HepG2 (cell line): ENCODE results near the gene TET3. TPM values are rescaled to one million over a fixed set of nuclear protein-coding genes. Genes with fewer than 3 reads are reported as not detected.

Experiments used
- ATAC-seq: fragments of 200-7000 bp; cut with Tn5 transposase; 3 replicates; pipeline ENCODE4 v1.9.1; 2020; ENCODE audit warnings: mild to moderate bottlenecking, moderate library complexity
- BruUV-seq: library from RNA; stranded (reverse); fragments of 400-500 nt; replicated peaks from 2 replicates; lab custom pipeline; 2021; lab: Mats Ljungman, UMichigan
- CTCF ChIA-PET: fragments of 300-600 bp; formaldehyde crosslinking; extraction: SDS; loops from one replicate; lab custom pipeline; 2021; ENCODE audit warnings: low total read pairs, inconsistent platforms, low intra/inter-chr PET ratio; lab: Yijun Ruan, JAX
- POLR2A ChIA-PET: fragments of 350-600 bp; sonication (Branson Sonifier 250); formaldehyde crosslinking; loops from one replicate; lab custom pipeline; 2020; ENCODE audit warnings: antibody characterized with exemption, inconsistent platforms; lab: Yijun Ruan, JAX
- DNase-seq: peaks from one replicate; pipeline ENCODE4 v3.0.0-alpha.2; 2015; ENCODE audit warnings: low spot score
- FAIRE-seq: peaks from 3 replicates; lab custom pipeline; 2011; peaks lifted over from hg19 to GRCh38; lab: Jason Lieb, UNC
- H2AFZ ChIP-seq: one replicate; pipeline ENCODE4 v1.6.1; 2011; ENCODE audit warnings: low read length, inconsistent platforms
- H3K27ac ChIP-seq: fragments of 300-600 bp; 3 replicates; pipeline ENCODE4 v1.8.0; 2011; ENCODE audit warnings: mixed run types, mild to moderate bottlenecking, mixed read lengths, low read length, inconsistent platforms; ENCODE audit not compliant: insufficient read depth; ENCODE audit errors: extremely low read length
- H3K27me3 ChIP-seq, 2 experiments: fragments of 200-600 bp in 1 of 2; 2 replicates in 1 of 2; 3 replicates in 1 of 2; pipeline versions ENCODE4 v1.6.0 to v1.8.0; 2011; ENCODE audit warnings: low read length in 2 of 2, mild to moderate bottlenecking in 2 of 2, moderate library complexity in 2 of 2, inconsistent platforms in 1 of 2; ENCODE audit not compliant: insufficient read depth in 2 of 2, control insufficient read depth in 1 of 2
- H3K36me3 ChIP-seq, 2 experiments: fragments of 200-600 bp in 1 of 2; replicated peaks in 1 of 2; 2 replicates in 1 of 2; 3 replicates in 1 of 2; pipeline versions ENCODE4 v1.5.1 to v1.8.0; 2011; ENCODE audit warnings: low read length in 2 of 2, inconsistent platforms in 1 of 2; ENCODE audit not compliant: insufficient read depth in 2 of 2, control insufficient read depth in 1 of 2
- H3K4me1 ChIP-seq: 2 replicates; pipeline ENCODE4 v1.5.1; 2012; ENCODE audit warnings: low read length, inconsistent platforms; ENCODE audit not compliant: insufficient read depth
- H3K4me2 ChIP-seq: 2 replicates; pipeline ENCODE4 v1.6.0; 2011; ENCODE audit warnings: low read depth, low read length, inconsistent platforms
- H3K4me3 ChIP-seq, 3 experiments: fragments of 200-600 bp in 1 of 3; sonication (generic), shearing (Covaris generic) in 1 of 3; replicated peaks in 1 of 3; 2 replicates each; pipeline ENCODE4 v1.5.1; 2011 to 2016; ENCODE audit warnings: low read length in 3 of 3, inconsistent platforms in 2 of 3, low read depth in 2 of 3, mild to moderate bottlenecking in 2 of 3, control low read depth in 1 of 3, mixed read lengths in 1 of 3; ENCODE audit not compliant: insufficient read depth in 1 of 3
- H3K79me2 ChIP-seq: one replicate; pipeline ENCODE4 v1.6.1; 2011; ENCODE audit warnings: low read length, inconsistent platforms; ENCODE audit not compliant: insufficient read depth
- H3K9ac ChIP-seq: 2 replicates; pipeline ENCODE4 v1.6.0; 2011; ENCODE audit warnings: mild to moderate bottlenecking, low read depth, low read length, inconsistent platforms; ENCODE audit not compliant: insufficient read depth
- H3K9me3 ChIP-seq: 2 replicates; pipeline ENCODE4 v1.5.1; 2012; ENCODE audit warnings: mild to moderate bottlenecking, low read length
- H4K20me1 ChIP-seq: 2 replicates; pipeline ENCODE4 v1.6.0; 2011; ENCODE audit warnings: inconsistent platforms, mild to moderate bottlenecking, low read length, moderate library complexity; ENCODE audit not compliant: insufficient read depth
- CCDC6 ChIP-seq: sonication (generic); formaldehyde crosslinking; IDR thresholded peaks from 2 replicates; pipeline ENCODE4 v1.8.1; 2022; ENCODE audit warnings: mild to moderate bottlenecking, missing genetic modification reagents, moderate library complexity
- HOXA5 ChIP-seq: sonication (generic); formaldehyde crosslinking; IDR thresholded peaks from 2 replicates; pipeline ENCODE4 v1.4.0; 2020; ENCODE audit warnings: missing genetic modification reagents
- LCORL ChIP-seq, 2 experiments: fragments of 450-650 bp in 1 of 2; sonication (generic) in 1 of 2; formaldehyde crosslinking in 1 of 2; IDR thresholded peaks; 2 replicates each; pipeline versions ENCODE4 v1.5.0 to v1.6.1; 2017 to 2020; ENCODE audit warnings: antibody characterized with exemption in 1 of 2, missing genetic modification reagents in 1 of 2
- MIXL1 ChIP-seq: IDR thresholded peaks from 2 replicates; pipeline ENCODE4 v1.6.1; 2016
- MTA3 ChIP-seq: sonication (generic); formaldehyde crosslinking; IDR thresholded peaks from 2 replicates; pipeline ENCODE4 v1.4.0; 2020; ENCODE audit warnings: missing genetic modification reagents
- ZNF136 ChIP-seq: sonication (generic); formaldehyde crosslinking; IDR thresholded peaks from 2 replicates; pipeline ENCODE4 v1.8.1; 2022; ENCODE audit warnings: low read depth, mild to moderate bottlenecking, moderate library complexity, missing genetic modification reagents
- ZNF225 ChIP-seq: sonication (generic); formaldehyde crosslinking; IDR thresholded peaks from 2 replicates; pipeline ENCODE4 v1.4.0; 2020; ENCODE audit warnings: mild to moderate bottlenecking, missing genetic modification reagents
- ZNF510 ChIP-seq: sonication (generic); formaldehyde crosslinking; IDR thresholded peaks from 2 replicates; pipeline ENCODE4 v1.4.0; 2020; ENCODE audit warnings: low read depth, mild to moderate bottlenecking, missing genetic modification reagents
- ZNF615 ChIP-seq: sonication (generic); formaldehyde crosslinking; IDR thresholded peaks from 2 replicates; pipeline ENCODE4 v1.5.0; 2020; ENCODE audit warnings: mild to moderate bottlenecking, missing genetic modification reagents, borderline replicate concordance
- ZSCAN30 ChIP-seq: sonication (generic); formaldehyde crosslinking; IDR thresholded peaks from 2 replicates; pipeline ENCODE4 v1.5.0; 2020; ENCODE audit warnings: mild to moderate bottlenecking, missing genetic modification reagents
- WGBS: methylation state at CpG from one replicate; pipeline ENCODE4 v1.1.6; 2017; ENCODE audit warnings: low lambda C conversion rate; 5-methylcytosine and 5-hydroxymethylcytosine counted together
- in situ Hi-C: cut with HindIII; loops from 2 replicates; pipeline ENCODE4 v1.10.0; 2017; ENCODE audit warnings: low pct_unique_long_range_greater_than_20kb; ENCODE audit not compliant: extremely low pct_ligation_motif_present
- intact Hi-C: fragments of 100-400 bp; cut with micrococcal nuclease; formaldehyde crosslinking; loops from one replicate; pipeline ENCODE4 v1.10.0; 2022; ENCODE audit not compliant: unreplicated experiment
- polyA plus RNA-seq, 8 experiments: library from polyadenylated mRNA; depleted of rRNA in 3 of 8; stranded (reverse) in 7 of 8; unstranded in 1 of 8; fragments of >200 nt; fragmentation: Illumina TruSeq in 4 of 8; extraction: Trizol in 4 of 8; gene quantifications; 2 replicates each; pipeline versions ENCODE4 v1.2.1 to v1.2.3, GENCODE V29; 2011 to 2016; ENCODE audit warnings: low read depth in 4 of 8, missing spikeins in 1 of 8, mixed read lengths in 1 of 8; ENCODE audit not compliant: insufficient read depth in 1 of 8
- total RNA-seq, 5 experiments: library from RNA; depleted of rRNA; stranded (reverse); fragments of >200 nt; fragmentation: Illumina TruSeq; extraction: Trizol; gene quantifications; 2 replicates each; pipeline ENCODE4 v1.2.3, GENCODE V29; 2016; ENCODE audit warnings: low read depth in 1 of 5
- TF ChIP-seq, protein P1 (sequence below): sonication (generic); formaldehyde crosslinking; IDR thresholded peaks from 2 replicates; pipeline ENCODE4 v1.8.1; 2022; ENCODE audit warnings: mild to moderate bottlenecking, missing genetic modification reagents
- TF ChIP-seq, protein P2 (sequence below): sonication (generic); formaldehyde crosslinking; IDR thresholded peaks from 2 replicates; pipeline ENCODE4 v1.8.1; 2023; ENCODE audit warnings: mild to moderate bottlenecking, inconsistent platforms, moderate library complexity, missing genetic modification reagents, borderline replicate concordance
- TF ChIP-seq, protein P3 (sequence below): sonication (generic); formaldehyde crosslinking; IDR thresholded peaks from 2 replicates; pipeline ENCODE4 v1.5.0; 2020; ENCODE audit warnings: missing genetic modification reagents
- TF ChIP-seq, protein P4 (sequence below): sonication (generic); formaldehyde crosslinking; conservative IDR thresholded peaks from 2 replicates; pipeline ENCODE4 v1.8.1; 2023; ENCODE audit warnings: missing genetic modification reagents
- TF ChIP-seq, protein P5 (sequence below): sonication (generic); formaldehyde crosslinking; IDR thresholded peaks from 2 replicates; pipeline ENCODE4 v1.5.0; 2020; ENCODE audit warnings: missing genetic modification reagents

The TET3 gene
- total and polyA plus RNA-seq, 2 of the 13 experiments (the other 11 are each of a cell fraction or from before 2014, with no cell fraction given): 4.3 to 6.8 TPM

DNA sequence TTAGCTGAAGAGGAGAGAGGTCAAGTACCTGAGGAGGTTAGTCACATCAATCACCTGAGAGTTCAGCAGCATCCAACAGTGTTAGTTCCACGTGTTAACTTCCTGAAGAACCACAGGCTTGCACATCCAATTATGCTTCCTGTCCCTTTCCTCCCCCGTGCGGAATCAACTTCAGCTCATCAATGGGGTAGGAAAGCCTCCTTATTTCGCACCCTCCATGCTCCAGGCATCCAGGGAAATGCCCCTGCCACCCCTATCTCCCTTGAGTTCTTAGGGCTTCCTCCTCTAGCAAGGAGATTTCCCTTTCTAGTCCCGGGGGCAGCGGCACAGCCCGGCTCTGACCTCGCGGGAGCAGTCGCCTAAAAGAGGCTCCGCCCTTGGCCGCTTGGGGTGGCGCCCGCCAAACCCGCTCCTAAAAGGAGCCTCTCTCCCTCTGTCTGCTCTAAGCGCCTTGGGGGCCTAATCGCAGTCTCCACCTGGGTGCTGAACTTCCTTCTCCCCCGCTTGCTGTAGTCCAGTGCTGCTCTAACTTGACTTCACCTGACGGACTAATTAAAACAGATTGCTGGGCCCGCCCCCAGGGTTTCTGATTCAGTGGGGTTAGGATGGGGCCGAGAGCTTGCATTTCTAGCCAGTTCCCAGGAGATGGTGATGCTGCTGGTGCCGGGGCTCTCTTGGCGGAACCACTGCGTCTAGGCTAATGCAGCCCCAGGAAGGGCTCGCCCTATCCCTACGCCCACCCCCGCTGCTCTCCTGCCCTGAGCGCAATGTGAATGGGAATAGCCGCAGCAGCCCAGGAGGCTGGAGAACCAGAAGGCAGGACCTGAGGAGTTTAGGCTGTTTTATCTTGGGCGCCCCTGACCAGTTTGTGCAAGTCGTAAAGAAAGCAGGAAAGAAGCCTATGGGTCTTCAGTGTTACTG lies 3.4 kb upstream of the TET3 start:
- H3K4me1 ChIP-seq: peaks cover 56% of the 10 kb centered on the region
- FAIRE-seq (peak; percentile 77), DNase-seq (peak; percentile 25), ATAC-seq (peak; percentile 17)
- peak overlapping the region; percentile 91 for H3K4me2 ChIP-seq
- peaks cover 0 to 53% of the 10 kb centered on the region in 2 experiments; a peak in 2 of 5 replicates for H3K27me3 ChIP-seq
- peaks cover 7% of the 10 kb centered on the region for H3K79me2 ChIP-seq
- intact Hi-C loops (loop anchor here (5.0 kb wide), 2 partner anchors 54 to 99 kb away; partner anchors contain the start of gene DGUOK), in situ Hi-C loops (no loop called here)
- no peaks in the 10 kb centered on the region for H3K36me3 ChIP-seq
- H3K9me3 ChIP-seq: no peaks in the 10 kb centered on the region
- H2AFZ ChIP-seq: no peak overlapping the region
- H4K20me1 ChIP-seq: no peaks in the 10 kb centered on the region
- BruUV-seq: no TSS peak
- ChIA-PET POLR2A (interaction anchor here (1.0 to 1.9 kb wide), 3 partner anchors 10 to 139 kb away, joined by 5 to 8 read pairs (median 6); no protein-coding TSS in a partner anchor), CTCF (no interaction called here)
- 16% methylated on average over 29 of the region's 31 CpGs for WGBS
- no peak overlapping the region for H3K27ac ChIP-seq
- peak overlapping the region; percentile 42 to 63 (median 45) for H3K4me3 ChIP-seq
- H3K9ac ChIP-seq: peak overlapping the region; percentile 30; the same call in 1 of the 2 replicates
- TF ChIP-seq ZSCAN30: no peak
- TF ChIP-seq, protein P1, sequence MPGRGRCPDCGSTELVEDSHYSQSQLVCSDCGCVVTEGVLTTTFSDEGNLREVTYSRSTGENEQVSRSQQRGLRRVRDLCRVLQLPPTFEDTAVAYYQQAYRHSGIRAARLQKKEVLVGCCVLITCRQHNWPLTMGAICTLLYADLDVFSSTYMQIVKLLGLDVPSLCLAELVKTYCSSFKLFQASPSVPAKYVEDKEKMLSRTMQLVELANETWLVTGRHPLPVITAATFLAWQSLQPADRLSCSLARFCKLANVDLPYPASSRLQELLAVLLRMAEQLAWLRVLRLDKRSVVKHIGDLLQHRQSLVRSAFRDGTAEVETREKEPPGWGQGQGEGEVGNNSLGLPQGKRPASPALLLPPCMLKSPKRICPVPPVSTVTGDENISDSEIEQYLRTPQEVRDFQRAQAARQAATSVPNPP (CRISPR knock-in tag): no peak
- TF ChIP-seq, protein P2, sequence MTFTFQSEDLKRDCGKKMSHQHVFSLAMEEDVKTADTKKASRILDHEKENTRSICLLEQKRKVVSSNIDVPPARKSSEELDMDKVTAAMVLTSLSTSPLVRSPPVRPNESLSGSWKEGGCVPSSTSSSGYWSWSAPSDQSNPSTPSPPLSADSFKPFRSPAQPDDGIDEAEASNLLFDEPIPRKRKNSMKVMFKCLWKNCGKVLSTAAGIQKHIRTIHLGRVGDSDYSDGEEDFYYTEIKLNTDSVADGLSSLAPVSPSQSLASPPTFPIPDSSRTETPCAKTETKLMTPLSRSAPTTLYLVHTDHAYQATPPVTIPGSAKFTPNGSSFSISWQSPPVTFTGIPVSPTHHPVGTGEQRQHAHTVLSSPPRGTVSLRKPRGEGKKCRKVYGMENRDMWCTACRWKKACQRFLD (CRISPR knock-in tag): no peak
- no peak for TF ChIP-seq LCORL (IDR thresholded peaks at IDR 0.05)
- 0 out of 2 replicates have a peak, but pooled peaks have one; percentile 18 for TF ChIP-seq LCORL (CRISPR knock-in tag; IDR thresholded peaks at IDR 0.05)
- TF ChIP-seq ZNF225 (CRISPR knock-in tag): peak; percentile 26; the same call in 1 of the 2 replicates
- 0 out of 2 replicates have a peak, but pooled peaks have one; percentile 31 for TF ChIP-seq CCDC6 (CRISPR knock-in tag)
- no peak for TF ChIP-seq ZNF136 (CRISPR knock-in tag)
- peak; percentile 59; the same call in 1 of the 2 replicates for TF ChIP-seq ZNF510
- TF ChIP-seq HOXA5 (CRISPR knock-in tag): no peak
- no peak for TF ChIP-seq MIXL1 (CRISPR knock-in tag)
- TF ChIP-seq, protein P3, sequence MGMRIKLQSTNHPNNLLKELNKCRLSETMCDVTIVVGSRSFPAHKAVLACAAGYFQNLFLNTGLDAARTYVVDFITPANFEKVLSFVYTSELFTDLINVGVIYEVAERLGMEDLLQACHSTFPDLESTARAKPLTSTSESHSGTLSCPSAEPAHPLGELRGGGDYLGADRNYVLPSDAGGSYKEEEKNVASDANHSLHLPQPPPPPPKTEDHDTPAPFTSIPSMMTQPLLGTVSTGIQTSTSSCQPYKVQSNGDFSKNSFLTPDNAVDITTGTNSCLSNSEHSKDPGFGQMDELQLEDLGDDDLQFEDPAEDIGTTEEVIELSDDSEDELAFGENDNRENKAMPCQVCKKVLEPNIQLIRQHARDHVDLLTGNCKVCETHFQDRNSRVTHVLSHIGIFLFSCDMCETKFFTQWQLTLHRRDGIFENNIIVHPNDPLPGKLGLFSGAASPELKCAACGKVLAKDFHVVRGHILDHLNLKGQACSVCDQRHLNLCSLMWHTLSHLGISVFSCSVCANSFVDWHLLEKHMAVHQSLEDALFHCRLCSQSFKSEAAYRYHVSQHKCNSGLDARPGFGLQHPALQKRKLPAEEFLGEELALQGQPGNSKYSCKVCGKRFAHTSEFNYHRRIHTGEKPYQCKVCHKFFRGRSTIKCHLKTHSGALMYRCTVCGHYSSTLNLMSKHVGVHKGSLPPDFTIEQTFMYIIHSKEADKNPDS (CRISPR knock-in tag): no peak
- TF ChIP-seq, protein P4, sequence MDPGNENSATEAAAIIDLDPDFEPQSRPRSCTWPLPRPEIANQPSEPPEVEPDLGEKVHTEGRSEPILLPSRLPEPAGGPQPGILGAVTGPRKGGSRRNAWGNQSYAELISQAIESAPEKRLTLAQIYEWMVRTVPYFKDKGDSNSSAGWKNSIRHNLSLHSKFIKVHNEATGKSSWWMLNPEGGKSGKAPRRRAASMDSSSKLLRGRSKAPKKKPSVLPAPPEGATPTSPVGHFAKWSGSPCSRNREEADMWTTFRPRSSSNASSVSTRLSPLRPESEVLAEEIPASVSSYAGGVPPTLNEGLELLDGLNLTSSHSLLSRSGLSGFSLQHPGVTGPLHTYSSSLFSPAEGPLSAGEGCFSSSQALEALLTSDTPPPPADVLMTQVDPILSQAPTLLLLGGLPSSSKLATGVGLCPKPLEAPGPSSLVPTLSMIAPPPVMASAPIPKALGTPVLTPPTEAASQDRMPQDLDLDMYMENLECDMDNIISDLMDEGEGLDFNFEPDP (CRISPR knock-in tag): no peak
- TF ChIP-seq, protein P5, sequence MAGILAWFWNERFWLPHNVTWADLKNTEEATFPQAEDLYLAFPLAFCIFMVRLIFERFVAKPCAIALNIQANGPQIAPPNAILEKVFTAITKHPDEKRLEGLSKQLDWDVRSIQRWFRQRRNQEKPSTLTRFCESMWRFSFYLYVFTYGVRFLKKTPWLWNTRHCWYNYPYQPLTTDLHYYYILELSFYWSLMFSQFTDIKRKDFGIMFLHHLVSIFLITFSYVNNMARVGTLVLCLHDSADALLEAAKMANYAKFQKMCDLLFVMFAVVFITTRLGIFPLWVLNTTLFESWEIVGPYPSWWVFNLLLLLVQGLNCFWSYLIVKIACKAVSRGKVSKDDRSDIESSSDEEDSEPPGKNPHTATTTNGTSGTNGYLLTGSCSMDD: no peak
- no peak for TF ChIP-seq MTA3
- TF ChIP-seq ZNF615: no peak
